Mesenchymal stem cell (in vitro differentiated cells and primary cell): ENCODE results near the gene IQCF5. TPM values are rescaled to one million over a fixed set of nuclear protein-coding genes. Genes with fewer than 3 reads are reported as not detected.

Experiments used
- DNase-seq: peaks from one replicate; pipeline ENCODE4 v3.0.0-alpha.2; 2013
- H2AFZ ChIP-seq: one replicate; pipeline ENCODE4 v1.6.1; 2013; ENCODE audit warnings: low read depth, mild to moderate bottlenecking, control low read depth, inconsistent platforms, low read length, moderate library complexity
- H2AK5ac ChIP-seq: 2 replicates; pipeline ENCODE4 v1.6.1; 2013; ENCODE audit warnings: low read length, moderate library complexity, mild to moderate bottlenecking, inconsistent platforms; ENCODE audit not compliant: severe bottlenecking
- H2BK120ac ChIP-seq: one replicate; pipeline ENCODE4 v1.6.1; 2013; ENCODE audit warnings: low read depth, mild to moderate bottlenecking, inconsistent platforms, low read length, moderate library complexity
- H2BK12ac ChIP-seq, 2 experiments: one replicate each; pipeline ENCODE4 v1.6.1; 2013; ENCODE audit warnings: inconsistent platforms in 2 of 2, low read length in 2 of 2, mild to moderate bottlenecking in 2 of 2, moderate library complexity in 2 of 2, control low read depth in 1 of 2
- H2BK15ac ChIP-seq: one replicate; pipeline ENCODE4 v1.6.1; 2013; ENCODE audit warnings: mild to moderate bottlenecking, low read depth, inconsistent platforms; ENCODE audit not compliant: poor library complexity, severe bottlenecking
- H2BK5ac ChIP-seq: 2 replicates; pipeline ENCODE4 v1.6.1; 2013; ENCODE audit warnings: low read depth, mild to moderate bottlenecking, low read length, control low read depth, inconsistent platforms; ENCODE audit not compliant: poor library complexity, severe bottlenecking
- H3K14ac ChIP-seq, 2 experiments: one replicate each; pipeline ENCODE4 v1.6.1; 2013; ENCODE audit warnings: inconsistent platforms in 2 of 2, low read length in 2 of 2, control low read depth in 1 of 2, mild to moderate bottlenecking in 1 of 2, moderate library complexity in 1 of 2
- H3K18ac ChIP-seq, 2 experiments: one replicate each; pipeline ENCODE4 v1.6.1; 2013; ENCODE audit warnings: inconsistent platforms in 2 of 2, low read length in 2 of 2, control low read depth in 1 of 2, low read depth in 1 of 2, mild to moderate bottlenecking in 1 of 2
- H3K23ac ChIP-seq, 2 experiments: one replicate each; pipeline ENCODE4 v1.6.1; 2013; ENCODE audit warnings: inconsistent platforms in 2 of 2, low read length in 2 of 2, mild to moderate bottlenecking in 2 of 2, moderate library complexity in 2 of 2, control low read depth in 1 of 2
- H3K27ac ChIP-seq: 2 replicates; pipeline ENCODE4 v1.5.1; 2013; ENCODE audit warnings: mild to moderate bottlenecking, moderate library complexity, low read length, control low read depth, inconsistent platforms; ENCODE audit not compliant: poor library complexity, severe bottlenecking
- H3K27me3 ChIP-seq, 2 experiments: 2 replicates each; pipeline versions ENCODE4 v1.6.1 to v1.7.0; 2013; ENCODE audit warnings: low read length in 2 of 2, mild to moderate bottlenecking in 2 of 2, moderate library complexity in 2 of 2, control low read depth in 1 of 2, inconsistent platforms in 1 of 2; ENCODE audit not compliant: control insufficient read depth in 1 of 2, insufficient read depth in 1 of 2
- H3K36me3 ChIP-seq, 2 experiments: 2 replicates each; pipeline versions ENCODE4 v1.6.1 to v1.7.0; 2013; ENCODE audit warnings: low read length in 2 of 2, control low read depth in 1 of 2, inconsistent platforms in 1 of 2, low read depth in 1 of 2, mild to moderate bottlenecking in 1 of 2; ENCODE audit not compliant: insufficient read depth in 2 of 2, control insufficient read depth in 1 of 2
- H3K4ac ChIP-seq, 2 experiments: one replicate each; pipeline ENCODE4 v1.6.1; 2013; ENCODE audit warnings: inconsistent platforms in 2 of 2, low read length in 2 of 2, mild to moderate bottlenecking in 2 of 2, moderate library complexity in 2 of 2, control low read depth in 1 of 2, low read depth in 1 of 2
- H3K4me1 ChIP-seq: 2 replicates; pipeline ENCODE4 v1.6.1; 2013; ENCODE audit warnings: low read depth, low read length, control low read depth; ENCODE audit not compliant: control insufficient read depth, insufficient read depth
- H3K4me2 ChIP-seq: 2 replicates; pipeline ENCODE4 v1.6.1; 2013; ENCODE audit warnings: low read length, mild to moderate bottlenecking, inconsistent platforms; ENCODE audit not compliant: poor library complexity, severe bottlenecking
- H3K4me3 ChIP-seq, 2 experiments: 2 replicates each; pipeline versions ENCODE4 v1.5.1 to v1.7.0; 2013; ENCODE audit warnings: low read length in 2 of 2, mild to moderate bottlenecking in 2 of 2, control low read depth in 1 of 2, low read depth in 1 of 2; ENCODE audit not compliant: insufficient read depth in 1 of 2
- H3K79me1 ChIP-seq: replicated peaks from 2 replicates; pipeline ENCODE4 v1.6.1; 2013; ENCODE audit warnings: mild to moderate bottlenecking, control low read depth, low read length, inconsistent platforms; ENCODE audit not compliant: poor library complexity, severe bottlenecking
- H3K9ac ChIP-seq: 2 replicates; pipeline ENCODE4 v1.7.0; 2013; ENCODE audit warnings: mild to moderate bottlenecking, low read length, moderate library complexity
- H3K9me3 ChIP-seq: 2 replicates; pipeline ENCODE4 v1.7.0; 2013; ENCODE audit warnings: mild to moderate bottlenecking, low read length; ENCODE audit not compliant: control insufficient read depth
- H4K8ac ChIP-seq: one replicate; pipeline ENCODE4 v1.6.1; 2013; ENCODE audit warnings: inconsistent platforms, mild to moderate bottlenecking, low read length, moderate library complexity
- H4K91ac ChIP-seq: one replicate; pipeline ENCODE4 v1.6.1; 2013; ENCODE audit warnings: mild to moderate bottlenecking, low read length, inconsistent platforms
- WGBS: methylation state at CpG from one replicate; pipeline ENCODE4 v1.1.7; 2013; ENCODE audit warnings: mixed read lengths; 5-methylcytosine and 5-hydroxymethylcytosine counted together
- small RNA-seq: library from polyadenylated mRNA; stranded (forward); fragments of <200 nt; extraction: miRNeasy Mini kit (QIAGEN cat#:217004); gene quantifications from one replicate; pipeline ENCODE3, GENCODE V24; 2013; ENCODE audit warnings: low read depth

IQCF5 gene

DNA sequence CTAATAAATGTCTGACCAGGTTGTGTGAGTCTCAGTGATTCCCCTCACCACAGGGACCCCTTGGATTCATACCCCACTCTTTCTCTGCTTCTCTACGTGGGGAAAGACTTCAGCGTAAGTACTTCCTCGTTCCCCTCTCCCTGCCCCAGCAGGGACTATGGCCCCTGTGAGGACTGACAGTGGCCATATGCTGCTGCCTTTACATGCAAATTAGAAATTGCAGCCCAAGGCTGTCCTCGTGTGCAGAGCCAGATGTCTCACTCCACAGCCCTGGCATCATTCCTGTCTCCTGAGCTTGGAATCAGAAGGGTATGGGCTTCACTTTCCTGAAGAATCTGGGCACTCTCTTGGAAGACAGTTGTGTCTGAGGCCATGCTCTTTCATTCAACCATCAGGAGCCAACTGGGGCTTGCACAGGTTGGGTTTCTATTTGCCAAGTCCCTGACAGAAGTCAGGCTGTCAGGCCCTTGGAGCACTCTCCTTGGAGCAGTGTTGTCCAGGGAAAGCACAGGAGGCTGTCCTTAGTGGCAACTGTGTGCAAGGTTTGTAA lies 44.5 kb downstream of the IQCF5 start:
- DNase-seq: no peak
- H3K4me3 ChIP-seq: no peak overlapping the region
- H4K8ac ChIP-seq: no peak overlapping the region
- H3K4ac ChIP-seq: no peak overlapping the region
- H3K18ac ChIP-seq: no peak overlapping the region
- H4K91ac ChIP-seq: no peak overlapping the region
- no peak overlapping the region for H2AFZ ChIP-seq
- H3K36me3 ChIP-seq: no peaks in the 10 kb centered on the region
- no peaks in the 10 kb centered on the region for H3K27me3 ChIP-seq
- no peaks in the 10 kb centered on the region for H3K4me1 ChIP-seq
- H2AK5ac ChIP-seq: no peak overlapping the region
- H3K23ac ChIP-seq: no peak overlapping the region
- no peak overlapping the region for H2BK120ac ChIP-seq
- H2BK12ac ChIP-seq: no peak overlapping the region
- no peak overlapping the region for H3K9ac ChIP-seq
- no peak overlapping the region for H3K14ac ChIP-seq
- H3K27ac ChIP-seq: no peak overlapping the region
- no peak overlapping the region for H3K4me2 ChIP-seq
- H2BK15ac ChIP-seq: no peak overlapping the region
- H3K79me1 ChIP-seq: no peaks in the 10 kb centered on the region
- 56% methylated on average over 4 of the region's 4 CpGs for WGBS
- H2BK5ac ChIP-seq: no peak overlapping the region
- H3K9me3 ChIP-seq: peaks cover 14% of the 10 kb centered on the region

GRCh38 chr3:51830345-51830744 lies 45.1 kb downstream of the IQCF5 start:
- no peaks in the 10 kb centered on the region for H3K27me3 ChIP-seq
- H3K79me1 ChIP-seq: no peaks in the 10 kb centered on the region
- H3K36me3 ChIP-seq: no peaks in the 10 kb centered on the region
- no peak overlapping the region for H3K14ac ChIP-seq
- no peak overlapping the region for H4K8ac ChIP-seq
- H2BK120ac ChIP-seq: no peak overlapping the region
- no peaks in the 10 kb centered on the region for H3K4me1 ChIP-seq
- no peak for DNase-seq
- H3K9me3 ChIP-seq: peaks cover 14% of the 10 kb centered on the region
- H2AK5ac ChIP-seq: no peak overlapping the region
- H3K23ac ChIP-seq: no peak overlapping the region
- 89% methylated on average over 13 of the region's 13 CpGs for WGBS
- H2BK5ac ChIP-seq: no peak overlapping the region
- H3K27ac ChIP-seq: no peak overlapping the region
- no peak overlapping the region for H3K4me3 ChIP-seq
- no peak overlapping the region for H3K9ac ChIP-seq
- no peak overlapping the region for H3K4ac ChIP-seq
- H2AFZ ChIP-seq: no peak overlapping the region
- no peak overlapping the region for H2BK12ac ChIP-seq
- H3K4me2 ChIP-seq: no peak overlapping the region
- no peak overlapping the region for H4K91ac ChIP-seq
- H2BK15ac ChIP-seq: no peak overlapping the region
- H3K18ac ChIP-seq: no peak overlapping the region

GRCh38 chr3:51828297-51828696 lies 47.1 kb downstream of the IQCF5 start:
- Histone ChIP-seq H2AK5ac (no peak overlapping the region), H3K4me1 (no peaks in the 10 kb centered on the region), H3K4me2 (no peak overlapping the region), H3K18ac (no peak overlapping the region), H2BK5ac (no peak overlapping the region), H2AFZ (no peak overlapping the region), H3K36me3 (no peaks in the 10 kb centered on the region), H3K27me3 (no peaks in the 10 kb centered on the region), H3K4me3 (no peak overlapping the region), H3K9ac (no peak overlapping the region), H3K14ac (no peak overlapping the region), H3K9me3 (peaks cover 14% of the 10 kb centered on the region), H2BK120ac (no peak overlapping the region), H3K79me1 (no peaks in the 10 kb centered on the region), H4K91ac (no peak overlapping the region), H3K27ac (no peak overlapping the region), H3K23ac (no peak overlapping the region), H4K8ac (no peak overlapping the region), H2BK15ac (no peak overlapping the region), H2BK12ac (no peak overlapping the region), H3K4ac (no peak overlapping the region)
- no peak for DNase-seq
- 50% methylated on average over 1 of the region's 1 CpG for WGBS

Small RNA genes lying within 50 kb of the gene (small RNA-seq; reads per million reads assigned to genes)
- not detected for gene RN7SL504P
